Ishikawa (cell line): ENCODE measurements around the gene NAP1L5.

Experiments
- CEBPB ChIP-seq: IDR thresholded peaks from 2 replicates; pipeline ENCODE4 v1.6.1; 2012
- CREB1 ChIP-seq: IDR thresholded peaks from 2 replicates; pipeline ENCODE4 v1.6.1; 2012; ENCODE audit warnings: low read depth
- EGR1 ChIP-seq: IDR thresholded peaks from 2 replicates; pipeline ENCODE4 v1.6.1; 2012
- EP300 ChIP-seq: IDR thresholded peaks from 2 replicates; pipeline ENCODE4 v1.6.1; 2012; ENCODE audit warnings: borderline replicate concordance
- FOXM1 ChIP-seq: IDR thresholded peaks from 2 replicates; pipeline ENCODE4 v1.6.1; 2012; ENCODE audit warnings: low read depth, borderline replicate concordance
- NFIC ChIP-seq: IDR thresholded peaks from 2 replicates; pipeline ENCODE4 v1.6.1; 2012
- RAD21 ChIP-seq: IDR thresholded peaks from 2 replicates; pipeline ENCODE4 v1.6.1; 2012; ENCODE audit warnings: low read depth
- TAF1 ChIP-seq: IDR thresholded peaks from 2 replicates; pipeline ENCODE4 v1.6.1; 2012; ENCODE audit warnings: low read depth, mild to moderate bottlenecking
- TCF12 ChIP-seq: IDR thresholded peaks from 2 replicates; pipeline ENCODE4 v1.6.1; 2012; ENCODE audit warnings: low read depth
- TEAD4 ChIP-seq: IDR thresholded peaks from 2 replicates; pipeline ENCODE4 v1.6.1; 2012
- YY1 ChIP-seq: IDR thresholded peaks from 2 replicates; pipeline ENCODE4 v1.6.1; 2012; ENCODE audit warnings: low read depth
- ZBTB7A ChIP-seq: IDR thresholded peaks from 2 replicates; pipeline ENCODE4 v1.6.1; 2012; ENCODE audit warnings: low read depth
- TF ChIP-seq, protein P1 (sequence below): IDR thresholded peaks from 2 replicates; pipeline ENCODE4 v1.6.1; 2012
- TF ChIP-seq, protein P2 (sequence below): IDR thresholded peaks from 2 replicates; pipeline ENCODE4 v1.6.1; 2012; ENCODE audit warnings: low read depth, mild to moderate bottlenecking
- TF ChIP-seq, protein P3 (sequence below): IDR thresholded peaks from 2 replicates; pipeline ENCODE4 v1.6.1; 2012

Gene NAP1L5, protein sequence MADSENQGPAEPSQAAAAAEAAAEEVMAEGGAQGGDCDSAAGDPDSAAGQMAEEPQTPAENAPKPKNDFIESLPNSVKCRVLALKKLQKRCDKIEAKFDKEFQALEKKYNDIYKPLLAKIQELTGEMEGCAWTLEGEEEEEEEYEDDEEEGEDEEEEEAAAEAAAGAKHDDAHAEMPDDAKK

DNA sequence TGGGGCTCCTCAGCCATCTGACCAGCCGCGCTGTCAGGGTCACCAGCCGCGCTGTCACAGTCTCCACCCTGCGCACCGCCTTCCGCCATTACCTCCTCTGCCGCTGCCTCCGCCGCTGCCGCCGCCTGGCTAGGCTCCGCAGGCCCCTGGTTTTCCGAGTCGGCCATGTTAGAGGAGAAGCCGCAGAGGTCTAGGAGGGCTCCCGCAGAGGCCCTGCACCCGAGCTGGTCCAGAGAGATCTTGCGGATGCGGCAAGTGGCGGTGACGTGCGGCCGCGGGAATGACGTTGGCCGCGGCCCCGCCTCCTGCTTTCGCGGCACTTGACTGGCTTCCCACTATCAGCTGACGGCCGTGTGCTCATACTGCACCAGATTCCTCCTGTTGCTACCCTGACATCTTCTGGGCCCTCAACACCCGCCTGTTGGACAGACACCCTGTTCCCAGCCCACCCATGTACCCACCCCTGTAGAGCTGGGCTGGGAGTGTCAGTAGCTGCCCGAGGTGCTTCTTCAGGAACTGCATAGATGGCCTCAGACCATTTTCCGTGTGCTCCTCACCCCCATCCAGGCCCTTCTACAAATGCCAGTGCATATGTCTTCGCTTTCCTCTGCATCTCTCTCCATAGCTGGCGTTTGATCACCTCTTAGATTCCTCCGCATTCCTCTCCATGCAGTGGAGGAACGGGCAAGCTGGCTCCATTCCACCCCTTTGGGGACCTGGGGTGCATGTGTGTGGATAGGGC lies at the start of gene NAP1L5:
Gene NAP1L5 (minus strand): TSS at position 242 of the 742 bp plus-strand sequence. CDS start 75 bp downstream, at position 167.
- no peak for TF ChIP-seq TCF12
- TF ChIP-seq CREB1 = peak; percentile 75
- TF ChIP-seq, protein P1, sequence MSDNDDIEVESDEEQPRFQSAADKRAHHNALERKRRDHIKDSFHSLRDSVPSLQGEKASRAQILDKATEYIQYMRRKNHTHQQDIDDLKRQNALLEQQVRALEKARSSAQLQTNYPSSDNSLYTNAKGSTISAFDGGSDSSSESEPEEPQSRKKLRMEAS = no peak
- TF ChIP-seq YY1 = peak; percentile 78
- TF ChIP-seq, protein P2, sequence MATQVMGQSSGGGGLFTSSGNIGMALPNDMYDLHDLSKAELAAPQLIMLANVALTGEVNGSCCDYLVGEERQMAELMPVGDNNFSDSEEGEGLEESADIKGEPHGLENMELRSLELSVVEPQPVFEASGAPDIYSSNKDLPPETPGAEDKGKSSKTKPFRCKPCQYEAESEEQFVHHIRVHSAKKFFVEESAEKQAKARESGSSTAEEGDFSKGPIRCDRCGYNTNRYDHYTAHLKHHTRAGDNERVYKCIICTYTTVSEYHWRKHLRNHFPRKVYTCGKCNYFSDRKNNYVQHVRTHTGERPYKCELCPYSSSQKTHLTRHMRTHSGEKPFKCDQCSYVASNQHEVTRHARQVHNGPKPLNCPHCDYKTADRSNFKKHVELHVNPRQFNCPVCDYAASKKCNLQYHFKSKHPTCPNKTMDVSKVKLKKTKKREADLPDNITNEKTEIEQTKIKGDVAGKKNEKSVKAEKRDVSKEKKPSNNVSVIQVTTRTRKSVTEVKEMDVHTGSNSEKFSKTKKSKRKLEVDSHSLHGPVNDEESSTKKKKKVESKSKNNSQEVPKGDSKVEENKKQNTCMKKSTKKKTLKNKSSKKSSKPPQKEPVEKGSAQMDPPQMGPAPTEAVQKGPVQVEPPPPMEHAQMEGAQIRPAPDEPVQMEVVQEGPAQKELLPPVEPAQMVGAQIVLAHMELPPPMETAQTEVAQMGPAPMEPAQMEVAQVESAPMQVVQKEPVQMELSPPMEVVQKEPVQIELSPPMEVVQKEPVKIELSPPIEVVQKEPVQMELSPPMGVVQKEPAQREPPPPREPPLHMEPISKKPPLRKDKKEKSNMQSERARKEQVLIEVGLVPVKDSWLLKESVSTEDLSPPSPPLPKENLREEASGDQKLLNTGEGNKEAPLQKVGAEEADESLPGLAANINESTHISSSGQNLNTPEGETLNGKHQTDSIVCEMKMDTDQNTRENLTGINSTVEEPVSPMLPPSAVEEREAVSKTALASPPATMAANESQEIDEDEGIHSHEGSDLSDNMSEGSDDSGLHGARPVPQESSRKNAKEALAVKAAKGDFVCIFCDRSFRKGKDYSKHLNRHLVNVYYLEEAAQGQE = no peak
- TF ChIP-seq, protein P3, sequence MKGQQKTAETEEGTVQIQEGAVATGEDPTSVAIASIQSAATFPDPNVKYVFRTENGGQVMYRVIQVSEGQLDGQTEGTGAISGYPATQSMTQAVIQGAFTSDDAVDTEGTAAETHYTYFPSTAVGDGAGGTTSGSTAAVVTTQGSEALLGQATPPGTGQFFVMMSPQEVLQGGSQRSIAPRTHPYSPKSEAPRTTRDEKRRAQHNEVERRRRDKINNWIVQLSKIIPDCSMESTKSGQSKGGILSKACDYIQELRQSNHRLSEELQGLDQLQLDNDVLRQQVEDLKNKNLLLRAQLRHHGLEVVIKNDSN = peak; percentile 72

DNA sequence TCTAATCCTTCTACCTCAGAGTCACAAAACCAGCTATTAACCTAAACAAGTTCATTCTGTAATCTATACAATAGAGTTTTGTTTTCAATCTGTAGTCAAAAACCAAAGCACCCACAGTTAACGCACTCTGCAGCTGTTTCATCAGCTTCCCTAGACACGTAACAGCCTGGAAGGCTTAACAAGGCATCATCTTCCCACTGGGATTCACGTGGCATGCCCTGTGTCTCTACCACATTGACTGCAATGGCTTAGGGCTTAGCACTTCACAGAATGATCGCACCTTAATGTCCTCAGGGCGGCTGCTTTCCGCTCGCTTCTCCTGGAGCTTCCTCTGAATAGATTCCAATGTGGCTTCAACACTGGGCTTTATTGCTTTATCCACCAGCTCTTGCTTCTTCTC lies 49.7 kb upstream of the NAP1L5 start:
- TF ChIP-seq, protein P2 = no peak
- no peak for TF ChIP-seq ZBTB7A
- no peak for TF ChIP-seq NFIC

DNA sequence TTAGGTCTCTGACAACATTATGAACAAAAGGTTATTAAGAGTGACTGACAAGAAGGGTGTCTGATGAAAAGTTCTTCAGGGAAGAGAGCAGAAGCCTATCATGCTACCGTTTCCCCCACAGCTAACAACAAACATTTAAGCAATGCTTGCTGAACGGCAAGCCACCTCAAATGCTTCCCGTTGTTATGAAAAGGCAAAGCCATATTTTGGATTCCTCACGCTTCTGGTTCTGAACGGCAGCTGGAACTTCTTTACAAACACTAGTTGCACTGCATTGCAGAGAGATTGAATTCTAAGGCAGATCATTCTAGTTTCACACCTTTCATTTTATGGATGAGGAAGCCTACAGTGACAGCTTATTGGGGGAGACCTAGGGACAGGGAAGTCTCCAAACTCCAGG lies 48.6 kb upstream of the NAP1L5 start:
- TF ChIP-seq RAD21 (no peak), EP300 (no peak), TEAD4 (no peak), YY1 (no peak), CREB1 (no peak), ZBTB7A (no peak), CEBPB (no peak), TAF1 (no peak), TCF12 (no peak), FOXM1 (no peak)
- TF ChIP-seq, protein P1 = no peak
- TF ChIP-seq, protein P3 = no peak
- TF ChIP-seq, protein P2 = no peak

DNA sequence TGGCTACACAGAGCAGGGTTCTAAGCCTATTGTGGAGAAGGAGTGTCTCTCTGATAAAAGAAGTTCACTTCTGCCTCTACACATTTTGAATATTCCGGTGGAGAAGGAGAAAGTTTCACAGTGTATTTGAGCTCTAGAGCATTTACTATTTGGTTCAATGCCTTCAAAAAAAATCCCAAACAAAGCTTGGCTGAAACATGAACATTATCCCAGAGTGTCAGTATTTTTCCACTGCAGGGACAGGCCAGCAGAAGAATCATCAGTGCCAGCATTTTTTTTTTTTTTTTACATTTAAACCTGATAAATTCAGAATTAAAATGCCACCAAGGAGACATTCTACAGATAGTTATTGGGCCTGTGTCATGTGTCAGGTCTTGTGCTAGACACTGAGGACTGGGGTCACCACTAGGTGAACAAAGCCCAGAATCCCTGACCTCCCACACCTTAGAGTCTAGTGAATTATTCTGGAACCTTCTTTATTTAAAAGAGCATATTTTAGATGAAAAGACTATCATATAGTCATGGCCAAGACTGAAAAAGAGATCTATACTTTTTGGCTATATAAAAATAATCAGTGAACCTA lies 48.0 kb upstream of the NAP1L5 start:
- TF ChIP-seq TAF1 (no peak), EGR1 (no peak), YY1 (no peak), NFIC (no peak), TEAD4 (no peak), EP300 (no peak), RAD21 (no peak), ZBTB7A (no peak), FOXM1 (no peak), CREB1 (no peak), CEBPB (no peak)
- TF ChIP-seq, protein P2 = no peak
- TF ChIP-seq, protein P3 = no peak
- TF ChIP-seq, protein P1 = no peak
